ENCODE results near the gene GLI2.

DNA sequence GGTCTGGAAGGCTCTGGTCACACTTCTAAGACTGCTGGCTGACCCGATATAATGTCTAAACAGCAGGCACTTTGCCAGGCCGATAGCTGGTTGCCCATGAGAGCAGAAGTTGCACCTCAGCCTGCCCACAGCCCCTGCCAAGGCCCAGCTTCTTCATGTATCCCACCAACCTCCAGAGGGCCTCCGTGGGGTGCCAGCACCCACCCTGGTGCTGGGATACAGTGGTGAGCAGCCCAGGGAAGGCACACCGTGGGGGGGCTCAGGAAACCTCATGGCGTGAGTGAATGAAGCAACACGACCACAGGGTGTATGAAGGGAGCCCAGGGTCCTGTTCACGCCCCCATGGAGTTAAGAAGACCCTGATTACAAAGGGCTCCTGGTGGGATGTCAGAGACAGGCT is 16.2 kb upstream of the GLI2 start:
- no peak for TF ChIP-seq SP1 (IDR thresholded peaks at IDR 0.05; ENCODE audit: low read depth)
- TF ChIP-seq, protein P1, sequence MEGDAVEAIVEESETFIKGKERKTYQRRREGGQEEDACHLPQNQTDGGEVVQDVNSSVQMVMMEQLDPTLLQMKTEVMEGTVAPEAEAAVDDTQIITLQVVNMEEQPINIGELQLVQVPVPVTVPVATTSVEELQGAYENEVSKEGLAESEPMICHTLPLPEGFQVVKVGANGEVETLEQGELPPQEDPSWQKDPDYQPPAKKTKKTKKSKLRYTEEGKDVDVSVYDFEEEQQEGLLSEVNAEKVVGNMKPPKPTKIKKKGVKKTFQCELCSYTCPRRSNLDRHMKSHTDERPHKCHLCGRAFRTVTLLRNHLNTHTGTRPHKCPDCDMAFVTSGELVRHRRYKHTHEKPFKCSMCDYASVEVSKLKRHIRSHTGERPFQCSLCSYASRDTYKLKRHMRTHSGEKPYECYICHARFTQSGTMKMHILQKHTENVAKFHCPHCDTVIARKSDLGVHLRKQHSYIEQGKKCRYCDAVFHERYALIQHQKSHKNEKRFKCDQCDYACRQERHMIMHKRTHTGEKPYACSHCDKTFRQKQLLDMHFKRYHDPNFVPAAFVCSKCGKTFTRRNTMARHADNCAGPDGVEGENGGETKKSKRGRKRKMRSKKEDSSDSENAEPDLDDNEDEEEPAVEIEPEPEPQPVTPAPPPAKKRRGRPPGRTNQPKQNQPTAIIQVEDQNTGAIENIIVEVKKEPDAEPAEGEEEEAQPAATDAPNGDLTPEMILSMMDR (IDR thresholded peaks at IDR 0.05 in 2 of 3, conservative IDR thresholded peaks at IDR 0.05 in 1 of 3; ENCODE audit: borderline replicate concordance in 1 of 3, insufficient read depth in 1 of 3, low read depth in 2 of 3, low read length in 2 of 3) = no peak
- no peak for TF ChIP-seq EZH2 (IDR thresholded peaks at IDR 0.05)
- TF ChIP-seq, protein P2, sequence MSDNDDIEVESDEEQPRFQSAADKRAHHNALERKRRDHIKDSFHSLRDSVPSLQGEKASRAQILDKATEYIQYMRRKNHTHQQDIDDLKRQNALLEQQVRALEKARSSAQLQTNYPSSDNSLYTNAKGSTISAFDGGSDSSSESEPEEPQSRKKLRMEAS (IDR thresholded peaks at IDR 0.05) = no peak
- no peak for TF ChIP-seq POLR2AphosphoS5 (IDR thresholded peaks at IDR 0.05; ENCODE audit: low read depth, low read length)

All from HCT116 (cell line).